ENCODE results near the gene LPAR6.
"Not testable (repeated sequence)": the region's sequence is repeated elsewhere in the genome, so short reads cannot be mapped to it uniquely, and the experiment has no call there.

Gene LPAR6

DNA sequence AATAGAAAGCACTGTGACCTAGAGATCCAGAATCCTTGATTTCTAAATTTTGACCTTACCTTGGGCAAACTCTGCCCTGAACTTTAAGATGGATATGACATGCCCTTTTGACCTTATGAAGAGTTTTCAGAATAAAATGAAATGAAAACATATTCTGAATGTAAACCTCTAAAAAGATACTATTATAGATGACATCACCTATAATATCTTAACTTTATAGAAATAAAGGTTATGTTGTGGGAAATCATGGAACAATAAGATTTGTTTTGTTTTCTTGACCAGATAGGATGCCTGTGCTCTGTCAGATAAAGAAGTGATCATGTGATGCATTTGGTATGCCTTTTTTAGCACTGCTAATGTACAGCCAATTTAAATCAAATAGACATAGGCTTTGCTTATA lies 13.1 kb upstream of the LPAR6 start:
- DNase-seq (ENCODE audit: low read depth, low spot score): no peak
- TF ChIP-seq POLR2AphosphoS5 (IDR thresholded peaks at IDR 0.05; ENCODE audit: borderline replicate concordance, low read depth, low read length) (no peak), EZH2 (IDR thresholded peaks at IDR 0.05) (no peak), FOXP2 (optimal IDR thresholded peaks at IDR 0.05; ENCODE audit: control extremely low read depth, extremely low read length, insufficient read depth) (no peak)
- Histone ChIP-seq H3K36me3 (ENCODE audit: insufficient read depth, low read length) (no peaks in the 10 kb centered on the region), H3K4me3 (no peak overlapping the region), H3K9me3 (ENCODE audit: low read depth, low read length) (no peaks in the 10 kb centered on the region), H3K27ac (no peak overlapping the region), H3K9ac (ENCODE audit: insufficient read length) (no peak overlapping the region)

DNA sequence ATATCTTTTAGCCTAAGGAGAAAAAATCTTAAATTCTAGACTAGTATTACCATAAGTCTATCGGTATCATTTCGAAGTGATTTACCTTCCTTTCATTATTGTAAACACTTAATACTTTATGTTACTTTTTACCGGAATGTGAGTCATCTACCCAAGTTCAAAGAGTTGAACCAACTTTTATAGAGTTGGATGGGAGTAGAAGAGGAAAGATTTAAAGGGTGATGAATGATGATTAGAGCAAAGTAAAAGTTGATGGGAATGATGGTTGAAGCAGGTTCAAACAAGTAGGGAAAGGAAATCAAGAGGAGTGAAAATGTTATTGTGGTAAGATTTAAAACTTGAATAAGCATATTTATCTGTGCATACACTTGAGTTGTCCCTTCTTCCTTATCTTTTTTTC lies 11.3 kb upstream of the LPAR6 start:
- H3K27ac ChIP-seq: no peak overlapping the region
- no peaks in the 10 kb centered on the region for H3K9me3 ChIP-seq (ENCODE audit: low read depth, low read length)
- TF ChIP-seq FOXP2 (optimal IDR thresholded peaks at IDR 0.05; ENCODE audit: control extremely low read depth, extremely low read length, insufficient read depth): no peak
- no peak for TF ChIP-seq EZH2 (IDR thresholded peaks at IDR 0.05)
- TF ChIP-seq POLR2AphosphoS5 (IDR thresholded peaks at IDR 0.05; ENCODE audit: borderline replicate concordance, low read depth, low read length): no peak
- DNase-seq (ENCODE audit: low read depth, low spot score): no peak
- H3K4me3 ChIP-seq: no peak overlapping the region
- no peaks in the 10 kb centered on the region for H3K36me3 ChIP-seq (ENCODE audit: insufficient read depth, low read length)
- H3K9ac ChIP-seq (ENCODE audit: insufficient read length): no peak overlapping the region

DNA sequence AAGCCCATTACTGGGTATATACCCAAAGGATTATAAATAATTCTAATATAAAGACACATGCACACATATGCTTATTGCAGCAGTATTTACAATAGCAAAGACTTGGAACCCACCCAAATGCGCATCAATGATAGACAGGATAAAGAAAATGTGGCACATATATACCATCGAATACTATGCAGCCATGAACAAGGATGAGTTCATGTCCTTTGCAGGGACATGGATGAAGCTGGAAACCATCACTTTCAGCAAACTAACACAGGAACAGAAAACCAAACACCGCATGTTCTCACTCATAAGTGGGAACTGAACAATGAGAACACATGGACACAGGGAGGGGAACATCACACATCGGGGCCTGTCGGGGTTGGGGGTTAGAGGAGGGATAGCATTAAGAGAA lies 9.1 kb upstream of the LPAR6 start:
- not testable (repeated sequence) for DNase-seq (ENCODE audit: low read depth, low spot score); H3K4me3 ChIP-seq; H3K9ac ChIP-seq (ENCODE audit: insufficient read length); H3K9me3 ChIP-seq (ENCODE audit: low read depth, low read length); H3K36me3 ChIP-seq (ENCODE audit: insufficient read depth, low read length); H3K27ac ChIP-seq

DNA sequence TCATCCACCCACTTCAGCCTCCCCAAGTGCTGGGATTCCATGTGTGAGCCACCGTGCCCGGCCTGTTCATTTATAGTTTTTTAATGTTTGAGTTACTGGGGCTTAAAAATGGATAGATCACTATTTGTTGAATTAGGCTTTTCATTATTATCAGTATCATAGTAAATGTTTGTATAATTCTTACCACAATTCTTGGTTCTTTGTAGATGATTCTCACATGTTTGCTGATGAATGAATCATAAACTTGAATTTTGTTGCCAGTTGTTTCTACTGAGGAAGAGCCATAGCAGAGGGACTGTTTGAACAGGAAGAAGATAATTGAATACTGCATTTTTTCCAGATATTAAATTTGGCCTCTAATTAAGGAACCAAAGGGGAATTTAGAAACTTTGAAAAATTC lies 2.6 kb upstream of the LPAR6 start:
- Histone ChIP-seq H3K4me3 (no peak overlapping the region), H3K36me3 (ENCODE audit: insufficient read depth, low read length) (peaks cover 18% of the 10 kb centered on the region; the same call in 1 of the 2 replicates), H3K9ac (ENCODE audit: insufficient read length) (no peak overlapping the region), H3K9me3 (ENCODE audit: low read depth, low read length) (no peaks in the 10 kb centered on the region), H3K27ac (no peak overlapping the region)
- TF ChIP-seq EZH2 (IDR thresholded peaks at IDR 0.05): no peak
- no peak for TF ChIP-seq POLR2AphosphoS5 (IDR thresholded peaks at IDR 0.05; ENCODE audit: borderline replicate concordance, low read depth, low read length)
- no peak for TF ChIP-seq FOXP2 (optimal IDR thresholded peaks at IDR 0.05; ENCODE audit: control extremely low read depth, extremely low read length, insufficient read depth)
- DNase-seq (ENCODE audit: low read depth, low spot score): no peak

DNA sequence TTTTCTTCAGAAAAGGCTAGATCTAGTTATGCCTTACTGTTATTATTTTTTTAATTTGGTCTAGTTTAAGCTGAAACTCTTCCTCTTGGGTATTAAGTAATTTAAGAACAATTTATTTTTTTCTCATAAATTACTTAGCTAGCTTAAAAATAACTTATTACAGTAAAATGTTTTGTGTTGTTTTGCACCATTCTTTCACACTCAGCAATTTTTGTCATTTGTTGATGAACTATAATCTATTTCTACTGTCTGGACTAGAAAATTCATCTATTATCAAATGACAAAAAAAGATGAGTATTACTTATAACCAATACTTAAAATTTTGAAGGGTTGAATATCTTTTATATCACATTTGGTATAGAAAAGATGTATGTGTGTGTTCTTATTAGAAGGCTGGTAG lies 1.6 kb upstream of the LPAR6 start:
- no peak for DNase-seq (ENCODE audit: low read depth, low spot score)
- peaks cover 18% of the 10 kb centered on the region; the same call in 1 of the 2 replicates for H3K36me3 ChIP-seq (ENCODE audit: insufficient read depth, low read length)
- H3K9ac ChIP-seq (ENCODE audit: insufficient read length): no peak overlapping the region
- TF ChIP-seq POLR2AphosphoS5 (IDR thresholded peaks at IDR 0.05; ENCODE audit: borderline replicate concordance, low read depth, low read length) (no peak), FOXP2 (optimal IDR thresholded peaks at IDR 0.05; ENCODE audit: control extremely low read depth, extremely low read length, insufficient read depth) (no peak), EZH2 (IDR thresholded peaks at IDR 0.05) (no peak)
- H3K27ac ChIP-seq: no peak overlapping the region
- H3K9me3 ChIP-seq (ENCODE audit: low read depth, low read length): no peaks in the 10 kb centered on the region
- no peak overlapping the region for H3K4me3 ChIP-seq

DNA sequence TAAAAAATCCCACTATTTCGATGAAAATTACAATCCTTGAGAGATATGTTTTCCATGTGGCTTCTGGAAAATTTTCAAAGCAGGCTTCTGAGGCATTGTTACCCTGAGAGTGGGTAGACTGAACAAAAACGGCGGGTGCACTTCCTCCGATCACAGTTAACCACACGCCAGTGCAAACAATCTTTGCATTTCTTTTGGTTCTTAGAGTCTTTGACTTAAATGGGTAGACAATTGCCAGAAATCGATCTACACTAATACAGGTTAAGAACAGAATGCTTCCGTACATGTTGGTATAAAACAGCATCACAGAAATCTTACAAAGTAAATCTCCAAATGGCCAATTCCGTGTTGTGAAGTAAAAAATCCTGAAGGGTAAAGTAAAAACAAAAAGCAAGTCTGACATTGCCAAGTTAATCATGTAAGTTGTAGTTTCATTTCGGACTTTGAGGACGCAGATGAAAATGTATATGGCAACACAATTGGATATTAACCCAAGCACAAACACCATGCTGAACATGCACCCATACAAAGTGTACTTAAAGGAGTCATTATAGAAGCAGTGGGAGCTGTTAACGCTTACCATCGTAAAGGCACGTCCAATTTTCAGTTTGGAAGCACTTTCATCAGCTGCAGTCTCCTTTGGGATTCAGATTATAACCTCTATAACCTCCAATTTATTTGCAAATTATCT lies 927 bp downstream of the LPAR6 start:
- Histone ChIP-seq H3K9ac (ENCODE audit: insufficient read length) (peak overlapping the region; percentile 65), H3K36me3 (ENCODE audit: insufficient read depth, low read length) (peaks cover 14% of the 10 kb centered on the region; the same call in 1 of the 2 replicates), H3K9me3 (ENCODE audit: low read depth, low read length) (no peaks in the 10 kb centered on the region), H3K4me3 (peak overlapping the region; percentile 74), H3K27ac (peak overlapping the region; percentile 16; the same call in 1 of the 2 replicates)
- TF ChIP-seq POLR2AphosphoS5 (IDR thresholded peaks at IDR 0.05; ENCODE audit: borderline replicate concordance, low read depth, low read length) (no peak), FOXP2 (optimal IDR thresholded peaks at IDR 0.05; ENCODE audit: control extremely low read depth, extremely low read length, insufficient read depth) (no peak)
- DNase-seq (ENCODE audit: low read depth, low spot score): no peak

DNA sequence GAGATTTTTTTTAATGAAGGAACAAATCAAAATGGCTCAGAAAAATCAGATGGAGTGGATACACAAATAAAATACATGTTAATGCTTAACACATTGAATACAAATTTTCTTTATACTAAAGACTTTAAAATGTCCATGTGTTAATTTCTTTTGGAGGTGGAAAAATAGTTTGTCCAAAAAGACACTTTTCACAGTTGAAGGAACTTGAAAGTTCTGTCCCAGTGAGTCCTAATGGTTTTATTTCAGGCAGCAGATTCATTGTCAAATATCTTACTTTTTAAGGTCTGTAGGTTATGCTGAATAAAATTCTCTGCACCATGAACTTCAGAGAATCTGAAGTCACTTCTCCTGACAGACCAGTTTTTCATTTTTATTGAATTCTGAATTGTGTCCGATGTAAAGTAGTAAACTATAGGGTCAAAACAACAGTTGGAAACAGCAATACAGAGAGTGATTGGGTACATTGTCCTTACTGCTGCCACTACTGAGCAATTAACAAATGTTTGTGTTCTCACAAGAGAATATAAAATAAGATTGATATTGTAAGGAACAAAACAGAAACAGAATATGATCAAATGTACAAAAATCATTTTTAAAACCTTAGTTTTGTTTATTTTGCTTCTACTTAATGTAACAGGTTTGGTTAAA lies 1.6 kb downstream of the LPAR6 start:
- H3K4me3 ChIP-seq: peak overlapping the region; percentile 74
- DNase-seq (ENCODE audit: low read depth, low spot score): no peak
- TF ChIP-seq POLR2AphosphoS5 (IDR thresholded peaks at IDR 0.05; ENCODE audit: borderline replicate concordance, low read depth, low read length): no peak
- TF ChIP-seq EZH2 (IDR thresholded peaks at IDR 0.05): no peak
- TF ChIP-seq FOXP2 (optimal IDR thresholded peaks at IDR 0.05; ENCODE audit: control extremely low read depth, extremely low read length, insufficient read depth): no peak
- peak overlapping the region; percentile 65 for H3K9ac ChIP-seq (ENCODE audit: insufficient read length)
- H3K36me3 ChIP-seq (ENCODE audit: insufficient read depth, low read length): peaks cover 10% of the 10 kb centered on the region; the same call in 1 of the 2 replicates
- no peaks in the 10 kb centered on the region for H3K9me3 ChIP-seq (ENCODE audit: low read depth, low read length)
- no peak overlapping the region for H3K27ac ChIP-seq

DNA sequence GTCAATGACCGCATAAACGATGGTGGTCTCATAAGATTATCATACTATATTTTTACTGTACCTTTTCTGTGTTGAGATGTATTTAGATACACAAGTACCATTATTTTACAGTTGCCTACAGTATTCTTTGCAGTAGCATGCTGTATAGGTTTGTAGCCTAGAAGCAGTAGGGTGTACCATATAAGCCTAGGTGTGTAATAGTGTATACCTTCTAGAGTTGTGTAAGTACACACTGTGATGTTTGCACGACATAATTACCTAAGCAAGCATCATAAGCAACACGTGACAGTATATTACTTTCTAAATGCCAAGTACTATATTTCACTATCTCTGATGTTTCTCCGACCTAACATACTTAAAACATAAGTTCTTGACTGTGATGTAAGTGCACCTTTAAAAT lies 2.7 kb downstream of the LPAR6 start:
- no peaks in the 10 kb centered on the region for H3K9me3 ChIP-seq (ENCODE audit: low read depth, low read length)
- no peak for TF ChIP-seq EZH2 (IDR thresholded peaks at IDR 0.05)
- TF ChIP-seq FOXP2 (optimal IDR thresholded peaks at IDR 0.05; ENCODE audit: control extremely low read depth, extremely low read length, insufficient read depth): no peak
- no peak for TF ChIP-seq POLR2AphosphoS5 (IDR thresholded peaks at IDR 0.05; ENCODE audit: borderline replicate concordance, low read depth, low read length)
- H3K36me3 ChIP-seq (ENCODE audit: insufficient read depth, low read length): peaks cover 3% of the 10 kb centered on the region; the same call in 1 of the 2 replicates
- no peak overlapping the region for H3K27ac ChIP-seq
- H3K9ac ChIP-seq (ENCODE audit: insufficient read length): no peak overlapping the region
- H3K4me3 ChIP-seq: no peak overlapping the region
- no peak for DNase-seq (ENCODE audit: low read depth, low spot score)
